HG02973 (cell line): ENCODE measurements around the gene SRCAP.

Experiments
- ATAC-seq: cut with Tn5 transposase; IDR thresholded peaks from one replicate; pipeline ENCODE4 v1.9.1; 2021; ENCODE audit warnings: moderate library complexity; ENCODE audit not compliant: unreplicated experiment

Gene SRCAP

DNA sequence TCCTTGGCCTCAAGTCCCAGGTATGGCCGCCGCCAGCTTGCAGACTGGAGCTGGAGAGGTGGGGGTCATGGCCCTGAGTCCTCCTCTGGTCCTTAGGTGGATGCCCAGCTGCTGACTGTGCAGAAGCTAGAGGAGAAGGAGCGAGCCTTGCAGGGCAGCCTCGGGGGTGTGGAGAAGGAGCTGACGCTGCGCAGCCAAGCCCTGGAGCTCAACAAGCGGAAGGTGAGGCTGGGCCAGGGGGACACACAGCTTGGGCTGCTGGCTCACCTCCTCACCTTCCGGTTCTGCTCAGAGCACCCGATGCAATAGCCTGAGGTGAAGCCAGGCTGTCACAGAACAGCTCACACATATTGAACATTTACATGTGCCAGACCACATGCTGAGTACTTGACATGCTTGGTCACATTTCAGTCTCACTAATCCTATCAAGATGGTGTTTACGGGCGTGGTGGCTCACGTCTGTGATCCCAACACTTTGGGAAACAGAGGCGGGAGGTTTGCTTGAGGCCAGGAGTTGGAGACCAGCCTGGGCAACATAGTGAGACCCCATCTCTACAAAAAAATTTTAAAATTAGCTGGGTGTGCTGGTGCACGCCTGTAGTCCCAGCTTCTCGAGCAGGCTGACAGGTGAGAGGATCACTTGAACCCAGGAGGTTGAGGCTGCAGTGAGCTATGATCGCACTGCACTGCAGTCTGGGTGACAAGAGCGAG, 70.6 kb downstream of the SRCAP start:
- no peak for ATAC-seq

DNA sequence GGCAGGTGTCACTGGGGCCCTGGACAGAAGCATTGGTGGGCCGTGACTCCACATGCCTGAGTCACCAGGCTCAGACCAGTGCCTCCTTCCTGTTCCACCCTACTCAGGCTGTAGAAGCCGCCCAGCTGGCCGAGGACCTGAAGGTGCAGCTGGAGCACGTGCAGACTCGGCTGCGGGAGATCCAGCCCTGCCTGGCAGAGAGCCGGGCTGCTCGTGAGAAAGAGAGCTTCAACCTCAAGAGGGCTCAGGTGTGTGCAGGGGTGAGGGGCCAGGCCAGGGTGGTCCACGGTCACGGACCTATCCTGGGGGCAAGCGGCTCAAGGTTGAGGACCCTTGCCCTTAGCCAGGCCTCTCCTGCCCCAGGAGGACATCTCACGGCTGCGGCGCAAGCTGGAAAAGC, 72.8 kb downstream of the SRCAP start:
- ATAC-seq: no peak

DNA sequence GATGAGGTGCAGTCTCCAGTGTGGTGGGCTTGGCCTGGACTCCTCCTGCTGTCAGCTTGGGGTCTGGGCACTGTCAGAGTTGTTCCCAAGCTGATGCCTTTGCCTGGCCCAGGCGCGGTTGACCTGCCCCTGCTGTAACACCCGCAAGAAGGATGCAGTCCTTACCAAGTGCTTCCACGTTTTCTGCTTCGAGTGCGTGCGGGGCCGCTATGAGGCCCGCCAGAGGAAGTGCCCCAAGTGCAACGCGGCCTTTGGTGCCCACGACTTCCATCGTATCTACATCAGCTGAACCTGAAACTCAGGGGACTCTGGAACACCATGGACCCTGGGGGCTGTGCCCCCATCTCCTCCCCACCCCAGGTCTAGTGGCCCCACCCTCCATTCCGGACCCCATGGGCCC, 74.9 kb downstream of the SRCAP start:
- ATAC-seq: no peak

DNA sequence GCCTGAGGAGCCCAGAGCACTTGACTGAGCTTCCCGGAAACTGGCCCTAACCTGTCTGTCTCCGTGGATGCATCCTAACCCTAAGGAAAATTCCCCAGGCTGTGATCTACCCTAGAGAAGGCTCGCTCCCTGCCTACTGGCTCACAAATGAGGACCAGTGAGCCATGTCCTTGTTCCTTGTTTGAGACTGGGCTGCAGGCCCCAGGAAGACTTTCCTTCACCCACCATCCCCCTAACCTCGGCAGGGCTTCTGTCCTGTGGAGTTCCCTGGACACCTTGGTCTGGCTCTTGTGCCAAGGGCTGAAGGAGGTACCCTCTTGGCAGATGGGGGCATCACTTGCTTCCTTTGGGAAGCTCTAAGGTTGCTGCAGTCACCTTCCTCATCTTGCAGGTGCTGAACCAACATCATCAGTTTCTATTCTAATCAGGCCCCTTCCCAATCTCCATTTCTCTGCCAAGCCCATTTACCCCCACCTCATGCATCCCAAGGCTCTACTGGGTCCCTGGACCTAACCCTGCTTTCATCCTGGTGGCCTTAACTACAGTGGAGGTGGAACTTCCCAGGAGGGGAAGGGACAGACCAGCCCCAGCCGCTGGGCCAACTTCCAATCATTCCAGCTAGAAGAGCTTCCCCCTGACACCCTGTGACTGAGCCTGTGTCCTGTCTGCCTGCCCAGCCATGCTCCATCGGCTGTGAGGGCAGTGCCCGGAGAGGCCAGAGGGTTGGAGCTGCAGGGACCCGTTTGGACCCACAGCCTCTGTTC, 75.6 kb downstream of the SRCAP start:
- no peak for ATAC-seq

DNA sequence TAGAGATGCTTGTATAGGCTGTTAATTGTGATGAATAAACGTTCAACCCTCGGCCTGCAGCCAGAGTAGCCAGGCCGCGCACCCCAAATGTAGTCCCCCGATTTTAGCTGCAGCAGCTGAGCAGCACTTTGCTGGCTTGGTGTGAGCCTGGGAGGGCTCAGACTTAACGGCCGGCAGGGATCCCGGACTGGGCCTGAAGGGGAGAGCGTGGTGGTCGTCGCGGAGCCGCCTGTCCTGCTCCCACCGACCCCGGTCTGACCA, 76.1 kb downstream of the SRCAP start:
- no peak for ATAC-seq

DNA sequence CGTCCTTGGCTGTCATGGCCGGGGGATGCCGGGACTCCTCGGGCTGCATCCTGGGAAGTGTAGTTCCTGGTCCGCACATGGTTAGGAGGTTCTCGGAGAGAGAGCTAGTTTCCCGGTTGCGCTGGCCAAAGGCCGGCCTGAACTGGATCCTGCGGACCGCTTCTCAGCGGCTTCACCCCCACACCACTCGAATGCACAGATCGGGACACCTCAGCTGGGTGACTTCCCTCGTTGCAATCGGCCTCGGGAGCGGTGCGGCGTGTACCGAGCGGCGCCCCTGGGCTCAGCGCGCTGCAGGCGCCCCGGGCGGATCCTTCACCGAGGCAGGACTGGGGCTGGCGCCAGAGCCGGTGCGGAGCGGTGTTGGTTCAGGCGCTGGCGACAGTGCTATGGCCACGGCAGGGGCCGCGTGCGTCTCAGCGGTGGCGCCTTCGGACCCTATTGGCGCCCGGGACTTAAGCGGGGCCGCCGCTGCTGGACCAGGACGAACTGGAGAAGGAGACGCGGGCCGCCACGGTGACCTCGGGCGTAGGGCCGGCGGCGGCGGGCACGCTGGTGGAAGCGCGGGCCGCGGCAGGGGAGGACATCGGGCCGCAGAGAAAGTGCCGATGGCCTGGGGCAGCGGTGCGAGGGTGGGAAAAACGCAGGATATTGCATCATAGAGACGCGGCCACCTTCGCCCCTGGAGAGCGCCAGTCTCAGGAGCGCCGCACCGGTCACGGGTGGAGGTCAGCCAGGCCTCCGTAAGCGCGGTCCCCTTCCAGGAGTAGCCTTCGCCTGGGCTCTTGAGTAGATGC, 76.6 kb downstream of the SRCAP start:
- peak; percentile 55 for ATAC-seq

DNA sequence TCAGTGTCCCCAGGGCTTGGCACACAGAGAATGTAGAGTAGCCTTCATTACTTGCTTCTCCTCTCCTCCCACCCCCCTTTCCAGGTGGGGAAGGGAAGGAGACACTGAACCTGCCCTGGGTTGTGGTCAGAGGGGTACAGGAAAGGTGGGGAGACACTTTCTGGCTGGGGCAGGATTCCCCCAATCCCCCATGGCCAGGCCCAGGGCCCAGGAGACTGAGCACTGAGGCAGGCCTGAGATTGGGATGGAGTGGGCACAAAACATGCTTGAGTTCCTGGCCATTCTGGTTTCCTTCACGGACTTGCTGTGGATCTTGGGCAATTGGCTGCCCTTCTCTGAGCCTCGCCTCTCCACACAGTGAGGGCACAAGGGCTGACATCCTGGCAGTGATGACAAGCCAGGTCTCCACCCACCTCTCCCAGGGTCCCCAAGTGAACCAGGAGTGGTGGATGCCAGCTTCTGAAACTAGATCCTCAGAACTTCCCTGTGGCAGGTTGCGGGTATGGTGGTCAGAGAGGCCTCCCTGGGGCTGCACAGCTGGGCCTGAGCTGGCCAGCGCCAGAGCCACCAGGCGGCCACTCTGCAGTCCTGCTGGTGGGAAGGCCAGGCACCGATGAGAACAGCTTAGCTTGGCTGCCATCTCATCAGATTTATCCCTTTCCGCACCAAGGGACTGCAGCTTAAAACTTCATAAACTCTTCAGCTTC, 78.8 kb downstream of the SRCAP start:
- no peak for ATAC-seq

DNA sequence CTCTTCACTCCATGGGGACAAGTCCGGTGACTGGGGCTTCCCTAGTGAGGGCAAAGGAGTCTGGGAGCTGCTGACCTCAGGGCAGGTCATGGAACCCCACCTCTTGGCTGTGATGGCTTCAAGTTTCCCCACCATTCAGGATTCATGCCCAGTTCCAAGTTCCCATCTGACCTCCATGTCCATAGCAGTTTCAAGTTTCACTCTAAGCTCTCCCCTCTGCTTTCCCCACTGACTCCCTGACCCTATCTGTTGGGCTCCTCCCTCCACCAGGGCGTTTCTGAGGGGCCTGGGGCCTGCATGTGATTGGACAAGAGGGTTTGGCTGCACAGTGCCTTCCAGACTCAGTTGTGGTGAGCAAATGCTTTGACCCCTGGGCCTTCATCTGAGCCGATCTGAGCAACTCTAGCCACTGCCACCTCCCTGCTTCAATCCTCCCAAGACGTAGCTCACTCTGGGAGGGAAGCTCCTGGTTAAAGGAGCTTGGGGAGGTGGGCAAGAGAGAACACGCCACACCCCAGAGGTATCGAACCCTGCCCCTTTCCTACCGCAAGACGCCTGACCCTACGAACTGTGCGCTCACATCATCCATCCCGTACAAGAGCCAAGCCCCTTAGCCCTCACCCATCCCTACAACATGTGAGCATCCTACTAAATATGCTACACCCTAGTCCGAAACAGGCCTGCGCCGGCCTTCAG, 79.7 kb downstream of the SRCAP start:
- no peak for ATAC-seq

DNA sequence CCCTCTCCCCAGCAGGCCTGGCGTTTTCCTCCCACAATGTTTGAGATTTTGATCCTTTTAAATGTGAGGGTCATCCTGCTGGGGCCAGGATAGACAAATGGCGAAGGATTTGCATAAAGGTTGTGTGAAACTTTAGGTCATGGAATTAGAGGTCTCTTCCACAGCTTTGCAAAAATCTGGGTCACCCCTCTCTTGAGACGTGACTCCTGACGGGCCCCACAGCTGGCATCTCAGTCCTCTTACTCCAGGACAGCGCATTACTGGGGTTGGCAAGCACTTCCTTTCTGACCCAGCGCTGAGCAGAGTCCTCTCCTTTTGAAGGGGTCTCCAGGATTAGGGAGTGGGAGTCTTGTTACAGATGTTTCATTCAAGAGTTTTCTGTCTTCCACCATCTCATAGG, 80.6 kb downstream of the SRCAP start:
- ATAC-seq: no peak

DNA sequence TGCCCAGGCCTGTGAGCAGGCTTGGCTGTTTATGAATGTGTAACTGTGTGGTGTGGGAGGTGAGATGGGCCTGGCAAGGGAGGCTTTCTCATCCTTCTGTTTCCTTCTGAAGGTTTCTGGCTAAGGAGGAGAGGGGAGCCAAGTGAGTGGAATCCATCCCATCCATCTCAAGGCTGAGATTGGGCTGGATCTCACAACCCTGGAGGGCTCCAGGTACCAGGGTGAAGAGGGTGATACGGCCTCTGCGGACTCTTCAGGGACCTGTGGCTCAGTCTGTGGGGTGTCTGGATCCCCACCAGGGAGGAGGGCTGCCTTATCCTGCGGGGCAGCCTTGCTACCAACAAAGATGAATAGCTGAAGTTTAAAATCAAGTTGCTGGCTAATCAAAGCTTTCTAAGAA, 81.0 kb downstream of the SRCAP start:
- no peak for ATAC-seq

DNA sequence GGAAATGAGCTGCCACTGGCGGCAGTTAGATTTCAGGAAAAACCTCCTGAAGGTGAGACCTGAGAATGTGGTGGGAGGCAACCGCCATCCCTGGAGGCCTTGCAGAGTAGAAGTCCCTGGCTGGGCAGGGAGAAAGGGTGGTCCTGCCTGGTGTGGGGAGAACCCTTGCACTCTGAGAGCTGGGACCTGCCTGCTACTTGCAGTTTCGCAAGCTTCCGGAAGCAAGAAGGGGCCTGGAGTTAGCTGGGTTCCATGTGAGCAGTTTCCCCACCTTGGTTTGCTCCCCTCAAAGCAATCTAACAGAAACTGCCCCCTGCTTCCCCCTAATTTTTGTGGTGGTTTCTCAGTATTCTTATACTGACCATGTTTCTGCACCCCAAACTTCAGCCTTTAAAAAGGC, 81.6 kb downstream of the SRCAP start:
- no peak for ATAC-seq

DNA sequence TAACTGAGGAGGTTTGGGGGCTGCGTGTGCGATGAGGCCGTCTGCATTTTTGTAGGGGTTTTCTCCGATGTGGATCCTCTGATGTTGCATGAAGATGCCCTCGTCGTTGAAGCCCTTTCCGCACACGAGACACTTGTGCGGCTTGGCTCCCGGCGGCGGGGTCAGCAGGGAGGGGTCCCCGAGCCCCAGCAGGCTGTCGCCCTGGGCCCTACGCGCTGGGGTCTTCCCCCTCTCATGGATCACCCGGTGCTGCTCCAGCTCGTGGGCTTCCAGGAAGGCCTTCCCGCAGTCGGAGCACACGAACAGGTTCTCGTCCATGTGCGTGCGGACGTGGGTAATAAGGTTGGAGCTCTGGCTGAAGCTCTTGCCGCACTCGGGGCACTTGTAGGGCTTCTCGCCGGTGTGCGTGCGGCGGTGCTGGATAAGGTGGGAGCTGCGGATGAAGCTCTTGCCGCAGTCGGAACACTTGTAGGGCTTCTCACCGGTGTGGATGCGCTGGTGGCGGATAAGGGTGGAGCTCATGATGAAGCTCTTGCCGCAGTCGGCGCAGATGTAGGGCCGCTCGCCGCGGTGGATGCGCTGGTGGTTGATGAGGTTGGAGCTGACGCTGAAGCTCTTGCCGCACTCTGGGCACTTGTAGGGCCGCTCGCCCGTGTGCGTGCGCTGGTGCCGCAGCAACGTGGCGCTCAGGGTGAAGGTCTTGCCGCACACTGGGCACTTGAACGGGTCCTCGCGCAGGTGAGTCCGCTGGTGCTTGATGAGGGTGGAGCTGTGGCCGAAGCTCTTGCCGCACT, 83.7 kb downstream of the SRCAP start:
- no peak for ATAC-seq

DNA sequence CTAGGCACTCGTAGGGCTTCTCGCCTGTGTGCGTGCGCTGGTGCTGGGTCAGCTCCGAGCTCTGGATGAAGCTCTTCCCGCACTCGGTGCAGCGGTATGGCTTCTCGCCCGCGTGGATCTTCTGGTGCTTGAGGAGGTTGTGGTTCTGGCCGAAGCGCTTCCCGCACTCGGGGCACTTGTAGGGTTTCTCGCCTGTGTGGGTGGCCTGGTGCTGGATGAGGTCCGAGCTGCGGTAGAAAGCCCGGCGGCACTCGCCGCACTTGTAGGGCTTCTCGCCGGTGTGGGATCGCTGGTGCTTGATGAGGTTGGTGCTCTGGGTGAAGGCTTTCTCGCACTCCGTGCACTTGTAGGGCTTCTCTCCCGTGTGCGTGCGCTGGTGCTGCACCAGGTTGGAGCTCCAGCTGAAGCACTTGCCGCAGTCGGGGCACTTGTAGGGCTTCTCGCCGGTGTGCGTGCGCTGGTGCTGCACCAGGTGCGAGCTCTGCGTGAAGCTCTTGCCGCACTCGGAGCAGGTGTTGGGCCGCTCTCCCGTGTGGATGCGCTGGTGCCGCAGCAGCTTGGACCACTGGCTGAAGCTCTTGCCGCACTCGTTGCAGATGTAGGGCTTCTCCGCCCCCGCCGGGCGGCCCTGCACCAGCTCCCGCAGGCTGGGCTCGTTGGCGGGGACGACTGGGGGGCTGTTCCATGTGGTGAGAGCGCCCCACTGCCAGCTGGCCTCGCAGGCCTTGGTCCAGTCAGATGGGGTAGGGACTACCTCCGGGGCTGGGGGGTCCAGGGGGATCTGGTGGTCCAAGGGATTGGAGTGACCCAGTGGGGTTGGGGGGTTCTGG, 84.5 kb downstream of the SRCAP start:
- ATAC-seq: no peak

DNA sequence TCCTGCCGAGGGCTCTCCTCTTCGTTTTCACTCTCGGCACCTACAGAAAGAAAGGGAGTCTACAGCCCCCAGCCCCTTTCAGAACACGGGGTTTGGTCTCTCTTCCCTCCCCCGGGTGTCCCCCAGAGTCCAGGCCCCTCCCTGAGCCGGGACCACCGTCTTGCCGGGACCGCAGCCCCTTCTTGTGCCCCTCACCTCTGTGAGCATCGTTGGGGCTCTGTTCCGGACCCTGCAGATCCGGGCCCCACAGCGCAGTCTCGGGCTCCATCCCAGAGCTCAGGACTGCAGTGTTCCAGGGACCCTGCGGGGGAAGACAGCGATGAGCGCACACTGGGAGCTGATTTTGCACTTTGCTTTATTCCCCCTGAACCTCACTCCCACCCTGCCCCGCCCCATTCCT, 85.2 kb downstream of the SRCAP start:
- ATAC-seq: no peak

DNA sequence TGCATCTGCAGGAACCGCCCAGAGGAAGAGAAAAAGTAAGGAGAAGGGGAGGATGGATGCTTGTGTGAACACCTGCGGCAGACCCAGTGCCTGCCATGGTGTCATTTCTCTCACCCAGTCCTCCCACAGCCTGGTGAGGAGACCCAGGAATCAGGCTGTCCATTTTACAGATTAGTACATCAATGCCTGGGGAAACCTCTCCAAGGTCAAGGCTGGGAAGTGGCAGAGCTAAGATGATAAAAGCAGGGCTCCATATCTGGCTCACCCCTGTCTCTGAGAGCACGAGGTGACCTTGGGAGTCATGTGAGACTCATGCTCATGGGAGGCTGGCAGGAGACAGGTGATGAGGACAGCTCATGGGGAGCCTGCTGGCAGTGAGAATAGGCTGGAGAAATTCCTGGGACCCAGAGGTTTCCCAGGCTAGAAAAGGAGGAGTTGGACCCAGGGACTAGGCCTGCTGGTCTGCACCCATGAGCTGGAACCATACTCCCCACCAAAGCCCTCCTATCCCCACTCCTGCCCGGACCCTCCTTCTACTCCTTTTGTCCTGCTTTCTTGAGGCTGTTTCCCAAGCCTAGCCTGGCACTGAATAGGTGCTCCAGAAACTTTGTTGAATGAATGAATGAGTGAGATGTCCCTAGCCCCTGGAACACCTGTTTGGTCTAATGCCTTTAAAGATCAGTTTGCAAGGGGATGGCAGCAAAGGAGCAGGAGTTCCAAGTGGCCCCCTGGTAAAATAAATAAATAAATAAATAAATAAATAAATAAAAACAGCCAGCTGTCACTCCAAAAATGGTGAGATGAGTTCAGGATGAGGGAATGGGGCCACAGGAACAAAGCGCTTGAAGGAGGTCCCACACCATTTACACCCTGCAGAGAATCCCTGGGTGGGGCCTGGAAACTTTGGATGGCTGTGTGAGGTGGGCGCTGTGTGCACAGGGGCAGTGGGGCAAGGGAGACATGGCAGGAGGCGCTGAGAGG, 86.4 kb downstream of the SRCAP start:
- no peak for ATAC-seq

DNA sequence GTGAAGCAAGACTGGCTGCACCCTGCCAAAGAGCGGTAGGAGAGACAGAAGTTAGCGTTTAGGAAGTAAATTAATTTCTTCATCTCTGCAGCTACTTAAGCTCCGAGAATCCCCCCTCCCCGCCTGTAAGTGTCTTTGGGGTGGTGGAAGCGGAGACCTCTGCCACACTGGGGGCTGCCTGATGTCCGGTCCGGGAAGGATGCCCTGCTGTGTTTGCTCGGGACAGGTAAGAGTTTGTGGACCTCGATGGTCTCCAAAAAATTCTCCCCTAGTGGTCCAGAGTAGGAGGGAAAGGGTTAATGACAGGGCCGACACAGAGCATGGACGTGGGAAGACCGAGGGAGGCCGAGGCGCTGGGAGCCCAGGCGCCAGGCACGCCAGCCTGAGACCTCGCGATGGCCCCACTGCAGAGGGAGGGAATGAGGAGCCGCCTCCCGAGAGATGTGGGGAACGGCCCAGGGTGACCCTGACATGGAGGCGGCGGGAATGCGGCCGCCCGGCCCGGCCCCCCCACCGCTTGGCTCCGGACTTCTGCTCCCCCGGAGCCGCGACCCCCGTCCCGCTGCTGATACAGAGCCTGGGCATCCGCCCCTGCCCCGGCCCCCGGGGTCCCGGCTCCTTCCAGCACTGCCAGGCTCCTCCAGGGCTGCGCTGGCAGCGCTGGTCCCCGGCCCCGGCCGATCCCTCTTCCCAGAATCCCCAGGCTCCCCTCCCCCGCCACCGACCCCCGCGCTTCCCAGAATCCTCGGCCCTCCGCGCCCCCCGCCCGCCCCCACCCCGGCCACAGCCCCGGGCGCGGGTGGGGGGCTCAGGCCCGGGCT, 87.4 kb downstream of the SRCAP start:
- no peak for ATAC-seq

DNA sequence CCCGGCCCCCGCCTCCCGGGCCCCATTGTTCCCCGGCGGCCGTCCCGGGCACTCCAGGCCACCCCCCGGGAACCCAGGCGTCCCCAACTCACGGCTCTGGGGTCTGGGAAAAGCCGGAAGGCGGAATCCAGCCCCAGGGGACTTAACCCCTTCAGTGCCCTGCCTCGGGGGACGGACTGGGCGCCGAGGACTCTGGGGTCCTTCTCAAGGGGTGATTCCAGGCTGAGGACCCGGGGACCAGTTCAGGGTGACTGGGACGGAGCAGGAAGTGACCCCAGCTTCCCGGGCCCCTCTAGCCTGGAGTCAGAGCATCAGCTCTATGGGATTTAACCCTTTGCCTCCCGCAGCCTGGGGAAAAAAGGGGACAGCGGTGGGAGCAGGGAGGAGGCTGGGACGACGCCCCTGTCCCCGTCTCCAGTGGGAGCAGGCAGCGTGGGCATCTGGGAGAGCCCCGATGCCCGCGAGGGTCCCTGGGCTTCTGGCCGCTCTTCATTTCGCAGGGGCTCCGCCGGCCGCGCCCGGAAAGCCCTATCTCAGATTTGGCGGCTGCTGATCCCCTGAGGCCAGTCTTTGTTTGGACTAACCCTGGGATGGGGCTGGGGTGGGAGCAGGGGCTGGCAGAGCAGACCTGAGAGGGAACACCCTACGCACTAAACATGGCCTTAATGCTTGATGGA, 88.1 kb downstream of the SRCAP start, which contains the start of gene ZNF629:
Gene ZNF629 (minus strand): TSS at position 270 of the 677 bp plus-strand sequence. CDS start 2,723 bp downstream, outside the sequence.
- no peak for ATAC-seq
